ENCODE results near the gene UBE2B.
"Not testable (repeated sequence)": the region's sequence is repeated elsewhere in the genome, so short reads cannot be mapped to it uniquely, and the experiment has no call there.

The UBE2B gene

DNA sequence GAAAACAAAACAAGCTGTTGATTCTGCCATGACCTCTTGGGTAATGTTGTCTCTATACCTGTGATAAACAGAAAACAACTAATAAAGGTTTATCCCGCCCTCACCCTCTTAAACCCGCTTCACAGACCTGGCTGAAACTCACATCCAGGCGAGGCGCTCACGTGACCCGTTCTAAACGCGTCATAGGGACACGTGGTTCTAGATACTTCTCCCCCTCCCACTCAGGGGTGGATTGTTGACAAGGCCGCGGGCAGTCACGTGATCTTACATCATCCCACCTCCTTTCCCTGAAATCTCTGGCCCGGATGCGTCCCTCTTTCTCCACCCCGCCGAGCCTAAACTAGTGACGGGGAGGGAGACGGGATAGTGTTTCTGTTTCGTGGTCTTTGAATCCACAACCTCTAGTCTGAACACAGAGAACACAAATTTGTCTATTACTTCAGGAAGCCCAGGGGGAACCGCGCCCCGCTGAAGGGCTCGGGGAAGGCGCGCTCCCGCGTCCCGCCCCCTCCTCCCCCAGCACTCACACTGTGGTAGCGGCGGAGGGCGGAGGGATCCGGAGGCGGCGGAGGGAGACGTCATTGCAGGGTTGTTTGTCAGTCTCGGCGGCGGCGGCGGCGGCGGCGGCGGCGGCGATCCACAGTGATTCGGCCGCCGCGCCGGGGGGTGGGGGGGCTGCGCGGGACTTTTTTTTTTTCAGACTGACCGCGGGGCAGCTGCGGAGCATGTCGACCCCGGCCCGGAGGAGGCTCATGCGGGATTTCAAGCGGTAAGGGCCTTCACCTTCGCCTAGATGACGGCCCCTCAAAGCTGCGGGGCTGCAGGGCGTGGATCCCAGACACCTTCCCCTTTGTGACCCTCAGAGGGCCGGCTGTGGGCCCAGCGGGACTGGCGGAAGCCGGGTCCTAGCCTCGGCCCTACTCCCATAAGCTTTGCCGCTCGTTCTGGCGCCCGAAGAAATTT, at the start of gene UBE2B:
Gene UBE2B (plus strand): TSS at position 699 of the 963 bp plus-strand sequence. CDS start 27 bp downstream, at position 726.
- peak; percentile 96 for DNase-seq (ENCODE audit: low read depth in 2 of 2)

DNA sequence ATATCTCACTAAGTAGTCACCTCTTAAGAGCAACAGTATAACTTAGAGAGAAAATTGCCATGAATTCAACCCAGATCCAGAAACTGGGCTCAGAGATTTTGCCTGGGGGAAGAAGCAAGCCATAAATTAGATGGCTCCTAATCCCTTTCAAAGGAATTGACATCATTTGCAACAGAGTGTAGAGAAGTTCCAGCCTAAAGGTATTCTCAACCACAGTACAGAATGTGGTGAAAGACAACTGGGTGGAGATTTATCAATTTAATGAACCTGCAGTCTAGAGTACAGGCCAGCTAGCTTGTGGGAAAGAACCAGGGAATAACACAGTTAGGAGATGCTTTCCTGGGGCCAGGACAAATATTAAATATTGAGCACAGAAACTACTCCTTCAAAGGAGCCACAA, 44.0 kb upstream of the UBE2B start:
- no peak for DNase-seq (ENCODE audit: low read depth in 2 of 2)

DNA sequence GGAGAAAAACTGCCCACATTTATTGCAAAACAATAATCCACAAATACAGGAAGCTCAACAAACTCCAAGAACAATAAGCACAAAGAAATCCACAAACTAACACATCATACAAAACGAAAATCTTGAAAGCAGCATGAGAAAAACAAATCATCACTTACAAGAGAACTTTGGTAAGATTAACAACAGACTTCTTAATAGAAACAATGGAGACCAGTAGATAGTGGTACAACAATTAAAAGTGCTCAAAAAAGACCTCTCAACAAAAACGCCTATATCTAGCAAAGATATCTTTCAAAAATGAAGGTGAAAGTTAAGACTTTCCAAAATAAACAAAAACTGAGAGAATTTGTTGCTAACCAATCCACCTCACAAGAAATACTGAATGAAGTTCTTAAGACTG, 42.8 kb upstream of the UBE2B start:
- DNase-seq (ENCODE audit: low read depth in 2 of 2): no peak

DNA sequence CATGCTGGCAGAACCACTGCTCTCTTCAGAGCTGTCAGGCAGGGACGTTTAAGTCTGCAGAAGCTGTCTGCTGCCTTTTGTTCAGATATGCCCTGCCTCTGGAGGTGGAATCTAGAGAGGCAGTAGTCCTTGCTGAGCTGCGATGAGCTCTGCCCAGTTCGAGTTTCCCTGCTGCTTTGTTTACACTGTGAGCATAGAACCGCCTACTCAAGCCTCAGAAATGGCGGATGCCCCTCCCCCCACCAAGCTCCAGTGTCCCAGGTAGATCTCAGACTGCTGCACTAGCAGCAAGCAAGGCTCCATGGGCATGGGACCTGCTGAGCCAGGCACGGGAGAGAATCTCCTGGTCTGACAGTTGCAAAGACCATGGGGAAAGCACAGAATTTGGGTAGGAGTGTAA, 34.5 kb upstream of the UBE2B start:
- not testable (repeated sequence) for DNase-seq (ENCODE audit: low read depth in 2 of 2)

DNA sequence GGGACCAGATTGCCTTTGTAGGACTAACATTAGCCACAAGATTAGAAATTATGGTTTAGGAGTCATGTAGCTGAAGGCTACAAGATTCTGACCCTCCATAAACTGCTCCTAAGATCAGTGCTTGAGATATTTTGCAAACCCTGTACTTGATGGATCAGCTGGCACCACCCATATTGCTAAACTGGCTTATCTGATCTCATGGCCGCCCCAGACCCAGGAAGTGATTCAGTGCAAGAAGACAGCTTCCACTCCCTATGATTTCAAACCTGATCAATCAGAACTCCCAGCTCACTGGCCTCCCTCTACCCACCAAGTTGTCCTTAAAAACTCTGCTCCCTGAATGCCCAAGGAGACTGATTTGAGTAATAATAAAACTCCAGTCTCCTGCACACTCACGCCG, 27.9 kb upstream of the UBE2B start:
- DNase-seq (ENCODE audit: low read depth in 2 of 2): not testable (repeated sequence)

DNA sequence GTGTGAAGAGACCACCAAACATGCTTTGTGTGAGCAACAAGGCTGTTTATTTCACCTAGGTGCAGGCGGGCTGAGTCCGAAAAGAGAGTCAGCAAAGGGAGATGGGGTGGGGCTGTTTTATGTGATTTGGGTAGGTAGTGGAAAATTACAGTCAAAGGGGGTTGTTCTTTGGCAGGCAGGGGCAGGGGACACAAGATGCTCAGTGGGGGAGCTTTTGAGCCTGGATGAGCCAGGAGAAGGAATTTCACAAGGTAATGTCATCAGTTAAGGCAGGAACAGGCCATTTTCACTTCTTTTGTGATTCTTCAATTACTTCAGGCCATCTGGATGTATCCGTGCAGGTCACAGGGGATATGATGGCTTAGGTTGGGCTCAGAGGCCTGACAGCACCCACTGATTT, 25.9 kb upstream of the UBE2B start:
- not testable (repeated sequence) for DNase-seq (ENCODE audit: low read depth in 2 of 2)

DNA sequence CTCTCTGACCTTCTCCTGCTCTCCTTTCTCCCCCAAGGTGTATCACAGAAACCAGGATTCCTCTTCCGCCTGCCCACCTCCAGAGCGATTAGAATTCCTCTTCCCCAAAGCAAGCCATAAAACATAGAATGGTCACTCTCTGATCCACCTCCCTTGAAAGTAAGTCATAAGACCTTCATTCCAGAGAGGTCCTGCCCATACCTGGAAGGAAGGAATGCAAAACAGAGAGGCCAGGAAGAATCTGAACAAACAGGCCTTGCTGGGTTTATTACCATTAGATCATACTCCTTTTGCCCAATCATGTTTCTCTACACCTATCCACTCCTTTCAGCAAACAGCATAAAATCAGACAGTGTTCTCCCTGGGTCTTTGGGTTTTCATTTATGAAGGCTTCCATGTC, 25.4 kb upstream of the UBE2B start:
- no peak for DNase-seq (ENCODE audit: low read depth in 2 of 2)

DNA sequence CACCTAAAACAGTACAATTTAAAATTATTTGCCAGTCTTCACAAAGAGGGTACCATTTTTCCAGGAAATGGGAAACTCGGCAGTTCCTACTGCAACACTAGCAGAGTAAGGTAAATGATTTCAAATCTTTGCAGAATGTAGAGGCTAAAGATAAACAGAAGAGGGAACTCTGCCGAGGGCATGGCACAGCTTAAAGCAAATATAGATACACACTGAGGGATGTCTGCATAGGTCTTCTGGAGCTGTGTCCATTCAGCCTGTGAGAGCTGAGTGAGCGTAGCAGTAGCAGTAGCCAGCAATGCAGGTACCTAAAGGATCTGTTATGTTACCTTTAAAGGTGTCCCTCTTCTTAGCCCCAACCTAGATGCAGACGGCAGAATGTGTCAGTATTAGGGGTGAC, 21.9 kb upstream of the UBE2B start:
- DNase-seq (ENCODE audit: low read depth in 2 of 2): no peak

DNA sequence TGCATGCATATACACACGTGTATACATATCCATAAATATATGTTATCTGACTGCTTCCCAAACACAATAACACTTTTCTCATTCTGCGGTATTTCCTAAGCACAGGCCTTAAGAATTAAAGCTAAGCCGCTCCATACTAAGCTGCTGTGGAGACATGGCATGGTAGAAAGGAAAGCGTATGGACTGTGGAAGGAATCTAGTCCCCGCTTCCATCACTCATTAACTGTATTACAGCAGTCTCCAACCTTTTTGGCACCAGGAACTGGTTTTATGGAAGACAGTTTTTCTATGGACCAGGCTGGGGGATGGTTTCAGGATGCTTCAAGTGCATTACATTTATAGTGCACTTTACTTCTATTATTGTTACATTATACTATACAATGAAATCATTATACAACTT, 15.7 kb upstream of the UBE2B start:
- DNase-seq (ENCODE audit: low read depth in 2 of 2): no peak

DNA sequence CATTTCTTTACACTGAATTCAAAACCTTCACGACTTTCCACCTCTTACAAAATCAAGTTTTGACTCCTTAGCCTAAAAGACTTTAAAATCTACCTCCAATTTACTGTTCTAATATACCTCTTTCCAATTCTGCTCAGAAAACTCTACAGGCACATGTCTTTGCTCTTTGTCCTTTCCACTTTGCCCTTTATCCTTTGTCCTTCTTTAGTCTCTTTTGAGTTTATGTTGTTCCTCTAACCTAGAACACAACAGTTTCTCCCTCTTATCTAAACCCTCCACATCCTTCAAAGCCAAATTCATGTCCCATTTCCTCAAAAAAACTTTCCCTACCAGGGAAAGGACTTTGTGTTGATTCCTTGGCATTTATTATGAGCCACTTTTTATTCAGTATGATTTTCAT, 5.8 kb upstream of the UBE2B start:
- no peak for DNase-seq (ENCODE audit: low read depth in 2 of 2)

DNA sequence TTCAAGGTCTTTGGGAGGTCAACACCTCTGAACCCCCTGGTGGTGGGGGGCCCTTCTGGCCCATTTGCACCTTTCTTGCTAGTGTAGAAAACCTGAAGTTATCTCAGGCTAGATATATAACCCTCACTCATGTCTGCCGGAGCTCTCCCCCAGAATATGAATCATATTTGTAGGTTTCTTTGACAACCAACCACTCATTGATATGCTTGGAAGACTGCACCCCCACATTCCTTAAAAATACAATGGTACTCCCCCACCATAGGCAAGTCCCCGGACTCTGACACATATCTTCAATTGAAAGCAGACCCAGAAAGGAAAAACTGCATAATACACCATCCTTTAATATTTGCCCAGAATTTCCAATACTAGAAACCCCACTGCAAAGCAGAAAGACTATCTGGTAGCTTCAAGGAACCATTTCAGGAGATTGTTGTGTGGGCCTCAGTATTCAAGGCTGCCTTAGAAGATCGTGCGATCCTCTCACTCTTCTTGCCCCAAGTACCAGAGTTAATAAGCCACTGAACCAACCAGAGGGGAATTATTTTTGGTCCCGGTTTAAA, 978 bp upstream of the UBE2B start:
- DNase-seq (ENCODE audit: low read depth in 2 of 2): no peak

DNA sequence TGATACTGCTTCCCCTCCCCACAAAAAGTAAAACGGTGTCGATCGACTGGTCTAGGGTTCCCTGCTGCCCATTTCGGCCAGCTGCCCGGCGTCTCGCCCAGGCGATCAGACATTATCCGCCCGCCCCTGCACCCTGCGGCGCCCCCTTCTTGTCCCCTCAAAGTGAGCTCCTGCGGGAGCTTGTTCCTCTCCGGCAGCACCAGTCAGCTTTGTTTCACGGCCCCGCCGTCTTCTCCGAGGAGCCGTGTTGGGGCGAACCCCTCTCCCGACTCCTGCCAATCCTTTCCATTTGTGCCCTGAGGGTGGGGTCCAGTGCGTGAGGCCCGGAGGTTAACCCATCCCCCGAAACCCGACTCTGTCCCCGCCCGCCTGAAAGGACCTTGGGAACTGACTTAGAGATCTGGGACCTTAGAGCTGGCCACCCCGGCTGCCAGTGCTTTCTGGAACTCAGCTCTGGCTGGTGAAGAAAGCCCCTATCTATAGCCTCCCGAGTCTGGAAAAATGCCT, 518 bp downstream of the UBE2B start:
- DNase-seq (ENCODE audit: low read depth in 2 of 2): peak; percentile 5 to 28

DNA sequence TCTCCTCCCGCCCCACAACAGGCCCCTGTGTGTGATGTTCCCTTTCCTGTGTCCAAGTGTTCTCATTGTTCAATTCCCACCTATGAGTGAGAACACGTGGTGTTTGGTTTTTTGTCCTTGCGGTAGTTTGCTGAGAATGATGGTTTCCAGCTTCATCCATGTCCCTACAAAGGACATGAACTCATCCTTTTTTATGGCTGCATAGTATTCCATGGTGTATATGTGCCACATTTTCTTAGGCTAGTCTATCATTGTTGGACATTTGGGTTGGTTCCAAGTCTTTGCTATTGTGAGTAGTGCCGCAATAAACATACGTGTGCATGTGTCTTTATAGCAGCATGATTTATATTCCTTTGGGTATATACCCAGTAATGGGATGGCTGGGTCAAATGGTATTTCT, 2.3 kb downstream of the UBE2B start:
- not testable (repeated sequence) for DNase-seq (ENCODE audit: low read depth in 2 of 2)

DNA sequence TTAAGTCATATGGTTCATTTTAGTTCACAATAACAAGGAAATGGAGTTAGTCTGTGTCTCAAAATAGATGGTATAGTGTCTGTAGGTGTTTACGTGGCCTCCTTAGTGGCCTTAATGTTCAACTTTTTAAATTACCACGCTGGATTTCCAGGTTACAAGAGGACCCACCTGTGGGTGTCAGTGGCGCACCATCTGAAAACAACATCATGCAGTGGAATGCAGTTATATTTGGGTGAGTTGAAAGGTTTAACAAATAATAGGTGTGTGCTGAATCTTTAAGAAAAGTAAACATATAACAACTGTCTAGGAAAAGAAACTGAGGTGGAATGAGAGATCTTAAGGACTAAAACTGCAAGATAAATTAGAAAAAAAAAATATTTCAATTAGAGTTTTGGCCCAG, 2.9 kb downstream of the UBE2B start:
- no peak for DNase-seq (ENCODE audit: low read depth in 2 of 2)

DNA sequence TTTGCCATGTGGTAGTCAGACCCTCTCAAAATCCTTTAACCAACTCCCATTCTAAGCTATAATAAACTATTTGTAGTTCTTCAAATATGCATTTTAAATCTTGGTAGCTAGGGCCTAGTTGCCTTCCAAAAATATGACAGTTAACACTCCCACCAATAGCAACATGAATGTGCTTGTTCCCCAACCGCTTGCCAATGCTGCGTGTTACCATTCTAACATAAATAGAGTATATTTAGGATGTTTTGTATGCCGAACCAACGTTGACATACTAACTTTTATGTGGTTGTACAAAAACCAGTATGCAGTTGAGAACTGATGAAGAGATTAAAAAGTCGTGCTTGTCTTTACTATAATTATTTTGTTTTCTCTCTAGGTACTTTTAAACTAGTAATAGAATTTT, 9.0 kb downstream of the UBE2B start:
- DNase-seq (ENCODE audit: low read depth in 2 of 2): no peak

DNA sequence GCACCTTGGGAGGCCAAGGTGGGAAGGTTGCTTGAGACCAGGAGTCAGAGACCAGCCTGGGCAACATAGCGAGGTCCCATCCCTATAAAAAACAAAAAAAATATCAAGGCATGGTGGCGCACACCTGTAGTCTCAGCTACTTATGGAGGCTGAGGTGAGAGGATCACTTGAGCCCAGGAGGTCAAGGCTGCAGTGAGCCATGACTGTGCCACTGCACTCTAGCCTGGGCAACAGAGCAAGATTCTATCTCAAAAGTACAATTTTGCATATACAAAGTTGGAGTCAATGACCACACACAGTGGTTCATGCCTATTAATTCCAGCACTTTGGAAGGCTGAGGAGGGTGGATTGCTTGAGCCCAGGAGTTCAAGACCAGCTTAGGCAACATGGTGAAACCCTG, 10.8 kb downstream of the UBE2B start:
- DNase-seq (ENCODE audit: low read depth in 2 of 2): not testable (repeated sequence)

DNA sequence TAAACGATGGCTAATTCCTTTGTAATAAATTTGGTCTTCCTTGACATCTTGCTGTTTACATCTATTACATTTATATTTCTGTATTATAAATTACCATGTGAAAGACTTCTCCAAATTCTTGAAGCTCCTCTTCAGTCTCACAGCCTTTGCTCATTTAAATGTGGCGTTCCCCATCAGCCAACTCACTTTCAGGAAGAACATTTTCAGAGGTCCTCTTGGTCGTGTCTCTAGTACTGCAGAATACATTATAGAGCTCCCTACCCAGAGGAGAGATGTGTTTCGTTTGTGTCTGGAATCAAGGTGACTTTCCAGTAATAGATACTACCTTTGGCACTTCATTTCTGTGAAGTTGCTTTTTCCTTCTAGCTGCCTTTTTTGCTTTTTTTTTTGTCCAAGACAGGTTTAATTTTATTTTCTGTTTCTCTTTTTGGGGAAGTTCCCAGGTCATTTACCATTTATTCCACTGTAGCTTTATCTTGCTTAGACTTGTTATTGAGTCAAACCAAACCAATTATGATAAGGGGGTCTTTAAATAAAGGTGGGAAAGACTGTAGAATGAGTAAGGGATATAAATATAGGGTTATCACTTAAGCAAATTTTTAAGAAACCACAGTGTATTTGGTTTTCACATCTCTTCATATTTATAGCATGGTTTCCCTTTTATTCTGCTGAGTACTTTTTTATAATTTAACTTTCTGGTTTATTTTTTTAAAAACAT, 12.8 kb downstream of the UBE2B start:
- DNase-seq (ENCODE audit: low read depth in 2 of 2): no peak

DNA sequence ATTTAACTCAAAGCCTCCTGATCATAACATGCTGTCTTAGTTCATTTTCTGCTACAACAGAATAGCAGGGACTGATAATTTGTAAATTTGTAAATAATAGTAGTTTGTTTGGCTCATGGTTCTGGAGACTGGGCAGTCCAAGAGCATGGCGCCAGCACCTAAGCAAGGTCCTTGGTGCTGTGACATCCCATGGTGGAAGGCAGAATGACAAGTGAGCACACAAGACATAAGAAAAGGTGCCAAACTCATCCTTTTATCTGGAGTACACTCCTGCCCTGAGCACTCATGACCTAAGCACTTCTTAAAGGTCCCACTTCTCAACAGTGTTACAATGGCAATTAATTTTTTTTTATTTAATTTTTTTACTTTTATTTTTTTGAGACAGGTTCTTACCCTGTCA, 16.1 kb downstream of the UBE2B start:
- no peak for DNase-seq (ENCODE audit: low read depth in 2 of 2)

DNA sequence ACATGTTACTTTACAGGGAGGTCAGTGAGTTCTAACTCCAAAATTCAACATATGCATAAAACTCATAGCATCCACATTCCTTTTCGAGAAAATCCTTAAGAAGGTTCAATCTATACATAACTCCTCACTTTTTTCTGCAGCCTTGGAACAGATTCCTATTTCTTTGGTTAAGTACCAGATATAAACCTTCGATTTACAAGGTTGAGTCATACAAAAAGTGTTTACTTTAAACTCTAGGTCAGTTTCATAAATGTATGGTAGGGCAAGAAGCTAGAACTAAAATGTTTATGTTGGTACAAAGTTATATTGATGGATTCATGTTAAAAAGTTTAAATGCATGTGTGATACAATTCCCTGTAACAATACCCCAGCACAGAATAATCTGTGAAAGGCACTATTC, 20.9 kb downstream of the UBE2B start:
- DNase-seq (ENCODE audit: low read depth in 2 of 2): no peak

DNA sequence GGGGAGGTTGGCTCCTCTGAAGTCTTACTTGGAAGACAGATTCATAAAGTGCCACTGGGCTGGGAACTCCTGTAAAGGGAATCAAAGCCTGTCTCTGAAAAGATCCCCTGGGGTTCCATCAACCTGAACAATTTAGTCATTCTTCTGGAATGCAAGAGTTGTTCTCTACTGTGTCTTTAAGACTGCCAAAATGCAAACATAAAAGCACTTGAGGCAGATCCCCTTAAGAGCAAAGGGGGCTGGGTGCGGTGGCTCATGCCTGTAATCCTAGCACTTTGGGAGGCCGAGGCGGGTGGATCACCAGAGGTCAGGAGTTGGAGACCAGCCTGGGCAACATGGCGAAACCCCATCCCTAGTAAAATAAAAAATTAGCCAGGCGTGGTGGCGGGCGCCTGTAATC, 23.6 kb downstream of the UBE2B start:
- no peak for DNase-seq (ENCODE audit: low read depth in 2 of 2)

DNA sequence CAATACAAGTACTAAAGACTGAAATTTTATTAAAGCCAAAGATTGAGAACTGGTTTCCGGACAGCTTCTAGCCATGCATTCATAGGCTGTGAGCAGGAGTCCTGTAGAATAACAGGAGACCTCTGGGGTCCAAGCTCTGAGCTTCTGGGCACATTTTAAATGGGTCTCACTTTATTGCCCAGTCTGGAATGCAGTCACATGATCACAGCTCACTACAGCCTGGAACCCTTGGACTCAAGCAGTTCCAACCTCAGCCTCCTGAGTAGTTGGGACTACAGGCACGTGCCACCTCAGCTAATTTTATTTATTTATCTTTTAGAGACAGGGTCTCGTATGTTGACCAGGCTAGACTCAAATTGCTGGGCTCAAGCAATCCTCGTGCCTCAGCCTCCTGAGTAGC, 24.9 kb downstream of the UBE2B start:
- no peak for DNase-seq (ENCODE audit: low read depth in 2 of 2)

DNA sequence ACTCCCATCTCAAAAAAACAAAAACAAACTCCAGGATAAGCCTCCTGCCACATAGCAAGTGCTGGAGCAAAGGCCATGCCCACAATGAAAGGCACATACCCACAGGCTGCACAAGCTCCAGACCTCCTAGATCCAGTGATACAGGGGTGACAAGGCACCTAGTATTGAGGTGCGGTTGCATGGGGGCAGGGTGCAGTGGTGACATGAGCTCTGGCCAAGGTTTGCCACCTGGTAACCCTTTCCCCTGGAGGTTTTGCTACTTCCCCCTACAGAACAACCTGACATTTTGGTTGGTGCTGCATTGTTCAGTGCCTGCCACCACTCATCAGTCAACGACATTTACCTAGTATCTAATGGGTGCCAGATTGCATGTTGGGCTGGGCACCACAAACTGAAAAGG, 25.8 kb downstream of the UBE2B start:
- no peak for DNase-seq (ENCODE audit: low read depth in 2 of 2)

All from activated CD4-positive, alpha-beta T cell treated with anti-CD3 and anti-CD28 coated beads for 24 hours (primary cell).